ENCODE data around the gene CDKN2AIP. TPM values are rescaled to one million over a fixed set of nuclear protein-coding genes. Genes with fewer than 3 reads are reported as not detected.

CDKN2AIP gene
- total and polyA plus RNA-seq, 8 donors = 11.0 to 44.3 (median 22.3) TPM

GRCh38 chr4:183405303-183405702 lies 39.1 kb upstream of the CDKN2AIP start:
- no peaks in the 10 kb centered on the region for H3K27me3 ChIP-seq
- no peak overlapping the region for H3K4me3 ChIP-seq
- 65 to 73% (median 68%) methylated on average over 11 of the region's 11 CpGs for WGBS, 5 donors
- TF ChIP-seq CTCF (IDR thresholded peaks at IDR 0.05) (no peak), EP300 (IDR thresholded peaks at IDR 0.05) (no peak), POLR2AphosphoS5 (IDR thresholded peaks at IDR 0.05) (no peak), POLR2A (IDR thresholded peaks at IDR 0.05) (no peak)
- H3K4me1 ChIP-seq = peaks cover 5 to 28% (median 16%) of the 10 kb centered on the region in 4 donors
- no peaks in the 10 kb centered on the region for H3K9me3 ChIP-seq
- no peak overlapping the region for H3K27ac ChIP-seq
- no peaks in the 10 kb centered on the region for H3K36me3 ChIP-seq
- DNase-seq = no peak
- intact Hi-C loops (cut with DNase I; ENCODE audit: low total_unique reads) = loop anchor here (10.0 kb wide), 2 partner anchors 141 to 331 kb away; no protein-coding TSS in a partner anchor

- H3K27ac ChIP-seq = peak overlapping the region; percentile 13 to 70 (median 61)
- intact Hi-C loops (cut with DNase I; ENCODE audit: low total_unique reads) = loop anchor here (10.0 kb wide), 2 partner anchors 142 to 332 kb away; no protein-coding TSS in a partner anchor
- H3K9me3 ChIP-seq = no peaks in the 10 kb centered on the region
- H3K36me3 ChIP-seq = no peaks in the 10 kb centered on the region
- no peaks in the 10 kb centered on the region for H3K27me3 ChIP-seq
- peak overlapping the region; percentile 36 to 46 (median 38) for H3K4me3 ChIP-seq
- H3K4me1 ChIP-seq = peaks cover 5 to 28% (median 20%) of the 10 kb centered on the region in 4 donors
- WGBS, 5 donors = 0 to 1% (median 0%) methylated on average over 15 to 32 of the region's 32 CpGs
- TF ChIP-seq POLR2AphosphoS5 (IDR thresholded peaks at IDR 0.05) = peak in 2 of 3 donors; percentile 12 to 78
- peak in 5 of 7 experiments; percentile 72 to 95 (median 94) for TF ChIP-seq CTCF (IDR thresholded peaks at IDR 0.05)
- TF ChIP-seq POLR2A (IDR thresholded peaks at IDR 0.05) = no peak
- peak; percentile 88 to 96 for DNase-seq
Observed at GRCh38 chr4:183407128-183407585, 37.3 kb upstream of the CDKN2AIP start.

GRCh38 chr4:183407635-183408464 lies 36.6 kb upstream of the CDKN2AIP start:
- Histone ChIP-seq H3K4me3 (peak overlapping the region; percentile 36 to 46 (median 38)), H3K36me3 (no peaks in the 10 kb centered on the region), H3K9me3 (no peaks in the 10 kb centered on the region), H3K4me1 (peaks cover 5 to 28% (median 20%) of the 10 kb centered on the region in 4 donors), H3K27ac (peak overlapping the region in 4 of 5 donors; percentile 13 to 70 (median 58)), H3K27me3 (no peaks in the 10 kb centered on the region)
- DNase-seq = no peak
- 67 to 81% (median 75%) methylated on average over 8 of the region's 8 CpGs for WGBS, 5 donors
- intact Hi-C loops (cut with DNase I; ENCODE audit: low total_unique reads) = loop anchor here (10.0 kb wide), 2 partner anchors 143 to 333 kb away; no protein-coding TSS in a partner anchor
- TF ChIP-seq EP300 (IDR thresholded peaks at IDR 0.05) (no peak), CTCF (IDR thresholded peaks at IDR 0.05) (no peak), POLR2AphosphoS5 (IDR thresholded peaks at IDR 0.05) (no peak), POLR2A (IDR thresholded peaks at IDR 0.05) (no peak)

GRCh38 chr4:183408796-183409195 lies 35.6 kb upstream of the CDKN2AIP start:
- Histone ChIP-seq H3K4me3 (no peak overlapping the region), H3K27ac (peak overlapping the region in 4 of 5 donors; percentile 20 to 53 (median 32)), H3K4me1 (peaks cover 5 to 28% (median 20%) of the 10 kb centered on the region in 4 donors), H3K9me3 (no peaks in the 10 kb centered on the region), H3K27me3 (no peaks in the 10 kb centered on the region), H3K36me3 (no peaks in the 10 kb centered on the region)
- intact Hi-C loops (cut with DNase I; ENCODE audit: low total_unique reads) = loop anchor here (10.0 kb wide), 2 partner anchors 144 to 334 kb away; no protein-coding TSS in a partner anchor
- 40 to 61% (median 49%) methylated on average over 7 to 8 of the region's 8 CpGs for WGBS, 5 donors
- TF ChIP-seq POLR2A (IDR thresholded peaks at IDR 0.05) = no peak
- TF ChIP-seq EP300 (IDR thresholded peaks at IDR 0.05) = no peak
- TF ChIP-seq CTCF (IDR thresholded peaks at IDR 0.05) = no peak
- no peak for TF ChIP-seq POLR2AphosphoS5 (IDR thresholded peaks at IDR 0.05)
- peak; percentile 34 to 89 for DNase-seq

Data from stomach (tissue), 9 donors.